HepG2 (cell line): ENCODE data around the gene CLIC1. TPM values are rescaled to one million over a fixed set of nuclear protein-coding genes. Genes with fewer than 3 reads are reported as not detected.

Source experiments
- ARID5B ChIP-seq: IDR thresholded peaks from 2 replicates; pipeline ENCODE4 v1.4.0; 2020; ENCODE audit warnings: mild to moderate bottlenecking, missing genetic modification reagents
- CREB1 ChIP-seq, 2 experiments: fragments of 450-650 bp in 1 of 2; IDR thresholded peaks; 2 replicates each; pipeline ENCODE4 v1.6.1; 2016 to 2017; ENCODE audit warnings: control low read depth in 1 of 2, mild to moderate bottlenecking in 1 of 2, missing compliant biosample characterization in 1 of 2, missing genetic modification characterization in 1 of 2
- FOXJ3 ChIP-seq: sonication (generic); formaldehyde crosslinking; IDR thresholded peaks from 2 replicates; pipeline ENCODE4 v1.4.0; 2020; ENCODE audit warnings: missing genetic modification reagents, mild to moderate bottlenecking, borderline replicate concordance
- HMGXB3 ChIP-seq: sonication (generic); formaldehyde crosslinking; IDR thresholded peaks from 2 replicates; pipeline ENCODE4 v1.4.0; 2020; ENCODE audit warnings: missing genetic modification reagents, borderline replicate concordance
- RXRA ChIP-seq: sonication (generic); formaldehyde crosslinking; IDR thresholded peaks from 2 replicates; pipeline ENCODE4 v1.5.1; 2020; ENCODE audit warnings: missing genetic modification reagents
- SOX5 ChIP-seq: IDR thresholded peaks from 2 replicates; pipeline ENCODE4 v1.6.1; 2016; ENCODE audit warnings: borderline replicate concordance
- ZBTB43 ChIP-seq: sonication (generic); formaldehyde crosslinking; conservative IDR thresholded peaks from 2 replicates; pipeline ENCODE4 v1.4.0; 2020; ENCODE audit warnings: missing genetic modification reagents
- polyA plus RNA-seq, 8 experiments: library from polyadenylated mRNA; depleted of rRNA in 3 of 8; stranded (reverse) in 7 of 8; unstranded in 1 of 8; fragments of >200 nt; fragmentation: Illumina TruSeq in 4 of 8; extraction: Trizol in 4 of 8; gene quantifications; 2 replicates each; pipeline versions ENCODE4 v1.2.1 to v1.2.3, GENCODE V29; 2011 to 2016; ENCODE audit warnings: low read depth in 4 of 8, missing spikeins in 1 of 8, mixed read lengths in 1 of 8; ENCODE audit not compliant: insufficient read depth in 1 of 8
- total RNA-seq, 5 experiments: library from RNA; depleted of rRNA; stranded (reverse); fragments of >200 nt; fragmentation: Illumina TruSeq; extraction: Trizol; gene quantifications; 2 replicates each; pipeline ENCODE4 v1.2.3, GENCODE V29; 2016; ENCODE audit warnings: low read depth in 1 of 5

CLIC1 gene
- total and polyA plus RNA-seq, 2 of the 13 experiments (the other 11 are each of a cell fraction or from before 2014, with no cell fraction given), result 602 to 891 TPM

DNA sequence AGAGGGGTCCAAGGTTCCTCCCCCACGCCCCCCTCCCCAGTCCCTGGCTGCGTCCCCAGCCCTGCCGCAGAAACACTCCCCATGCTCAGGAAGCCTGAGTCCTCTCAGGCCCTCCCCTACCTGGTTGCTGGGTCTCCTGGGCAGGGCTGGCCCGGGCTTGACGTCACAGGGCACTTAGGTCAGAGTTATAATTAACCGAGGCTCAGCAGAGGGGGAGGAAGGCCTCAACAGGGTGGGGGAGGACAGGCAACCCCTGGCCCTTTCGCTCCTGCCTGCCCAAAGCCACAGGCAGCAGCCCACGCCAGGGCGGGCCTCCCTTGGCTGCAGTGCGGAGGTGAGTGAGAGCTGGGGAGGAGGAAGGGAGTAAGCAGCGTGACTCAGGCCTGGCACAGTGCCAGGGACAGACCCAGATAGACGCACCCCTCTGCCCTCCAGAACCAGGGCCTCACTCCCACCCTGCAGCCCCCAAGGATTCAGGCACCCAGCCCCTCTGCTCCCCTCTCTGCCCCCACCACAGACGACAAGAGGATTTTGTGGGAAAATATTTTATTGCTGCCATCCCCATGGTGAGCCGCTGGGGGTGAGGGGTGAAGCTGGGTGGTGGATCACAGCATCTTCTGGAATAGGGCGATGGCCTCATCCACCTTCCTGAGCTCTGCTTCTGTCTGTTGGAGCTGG is 40.8 kb upstream of the CLIC1 start, which contains the start of gene VWA7 (continued):
- no peak for TF ChIP-seq ZBTB43
- TF ChIP-seq HMGXB3, result no peak
- TF ChIP-seq FOXJ3, result no peak
- TF ChIP-seq ARID5B (CRISPR knock-in tag), result peak; percentile 64
- peak; percentile 89 for TF ChIP-seq CREB1 (IDR thresholded peaks at IDR 0.05)
- TF ChIP-seq CREB1 (CRISPR knock-in tag; IDR thresholded peaks at IDR 0.05), result peak; percentile 92
- peak; percentile 81 for TF ChIP-seq RXRA
- 0 out of 2 replicates have a peak, but pooled peaks have one; percentile 41 for TF ChIP-seq SOX5 (CRISPR knock-in tag)
